ENCODE results near the gene CACNA2D3.
"Not testable (repeated sequence)": the region's sequence is repeated elsewhere in the genome, so short reads cannot be mapped to it uniquely, and the experiment has no call there.

CACNA2D3 gene

GRCh38 chr3:54376142-54376807 is 253.9 kb downstream of the CACNA2D3 start:
- DNase-seq: no peak

GRCh38 chr3:54376939-54377578 is 254.7 kb downstream of the CACNA2D3 start:
- no peak for DNase-seq

- no peak for DNase-seq
These were observed 255.8 kb downstream of the CACNA2D3 start for GRCh38 chr3:54378184-54378583.

GRCh38 chr3:54384279-54384678 is 261.9 kb downstream of the CACNA2D3 start:
- no peak for DNase-seq

- no peak for DNase-seq
These were observed 268.2 kb downstream of the CACNA2D3 start for GRCh38 chr3:54390582-54390981.

GRCh38 chr3:54393150-54393549 is 270.8 kb downstream of the CACNA2D3 start:
- no peak for DNase-seq

- DNase-seq: no peak
These were observed 286.0 kb downstream of the CACNA2D3 start for GRCh38 chr3:54408328-54408727.

GRCh38 chr3:54421943-54422342 is 299.6 kb downstream of the CACNA2D3 start:
- no peak for DNase-seq

- DNase-seq: no peak
These were observed 301.9 kb downstream of the CACNA2D3 start for GRCh38 chr3:54424292-54424691.

- peak; percentile 57 for DNase-seq
These were observed 304.0 kb downstream of the CACNA2D3 start for GRCh38 chr3:54426381-54426780.

- DNase-seq: no peak
These were observed 305.1 kb downstream of the CACNA2D3 start for GRCh38 chr3:54427501-54427900.

- peak; percentile 88 for DNase-seq
These were observed 305.9 kb downstream of the CACNA2D3 start for GRCh38 chr3:54427941-54428871.

GRCh38 chr3:54432975-54433374 is 310.6 kb downstream of the CACNA2D3 start:
- no peak for DNase-seq

GRCh38 chr3:54433846-54434245 is 311.5 kb downstream of the CACNA2D3 start:
- peak; percentile 20 for DNase-seq

- DNase-seq: peak; percentile 32
These were observed 312.4 kb downstream of the CACNA2D3 start for GRCh38 chr3:54434756-54435155.

- no peak for DNase-seq
These were observed 314.9 kb downstream of the CACNA2D3 start for GRCh38 chr3:54437271-54437670.

GRCh38 chr3:54443561-54444161 is 321.3 kb downstream of the CACNA2D3 start:
- DNase-seq: no peak

- DNase-seq: no peak
These were observed 323.3 kb downstream of the CACNA2D3 start for GRCh38 chr3:54445630-54446029.

- DNase-seq: no peak
These were observed 325.1 kb downstream of the CACNA2D3 start for GRCh38 chr3:54447427-54447826.

GRCh38 chr3:54454806-54455205 is 332.5 kb downstream of the CACNA2D3 start:
- DNase-seq: no peak

GRCh38 chr3:54458357-54458756 is 336.0 kb downstream of the CACNA2D3 start:
- no peak for DNase-seq

GRCh38 chr3:54464554-54464953 is 342.2 kb downstream of the CACNA2D3 start:
- not testable (repeated sequence) for DNase-seq

- no peak for DNase-seq
These were observed 354.5 kb downstream of the CACNA2D3 start for GRCh38 chr3:54476891-54477290.
